ENCODE data around the gene BID. TPM values are rescaled to one million over a fixed set of nuclear protein-coding genes. Genes with fewer than 3 reads are reported as not detected.

BID gene
- 56.2 and 58.6 TPM in 2 replicates for total RNA-seq (2014; rRNA removed; shearing (Covaris generic))

GRCh38 chr22:17774206-17774925 lies at the start of gene BID:
Gene BID, minus strand, starts transcription at chr22:17774469. Its CDS starts 24,353 bp downstream, at chr22:17750116.
- no peak for DNase-seq (ENCODE audit: low spot score)

- DNase-seq (ENCODE audit: low spot score) = no peak
Observed at GRCh38 chr22:17823964-17824363, 49.7 kb upstream of the BID start.

GRCh38 chr22:17823226-17823625 lies 49.0 kb upstream of the BID start:
- no peak for DNase-seq (ENCODE audit: low spot score)

- DNase-seq (ENCODE audit: low spot score) = no peak
Observed at GRCh38 chr22:17822087-17822486, 47.8 kb upstream of the BID start.

- no peak for DNase-seq (ENCODE audit: low spot score)
Observed at GRCh38 chr22:17820879-17821439, 46.7 kb upstream of the BID start.

GRCh38 chr22:17818649-17819048 lies 44.4 kb upstream of the BID start:
- DNase-seq (ENCODE audit: low spot score) = no peak

GRCh38 chr22:17818180-17818579 lies 43.9 kb upstream of the BID start:
- no peak for DNase-seq (ENCODE audit: low spot score)

- no peak for DNase-seq (ENCODE audit: low spot score)
Observed at GRCh38 chr22:17817511-17818065, 43.3 kb upstream of the BID start.

GRCh38 chr22:17817079-17817478 lies 42.8 kb upstream of the BID start:
- DNase-seq (ENCODE audit: low spot score) = no peak

- no peak for DNase-seq (ENCODE audit: low spot score)
Observed at GRCh38 chr22:17816649-17817048, 42.4 kb upstream of the BID start.

- no peak for DNase-seq (ENCODE audit: low spot score)
Observed at GRCh38 chr22:17815703-17816254, 41.5 kb upstream of the BID start.

- DNase-seq (ENCODE audit: low spot score) = no peak
Observed at GRCh38 chr22:17814830-17815229, 40.6 kb upstream of the BID start.

- DNase-seq (ENCODE audit: low spot score) = no peak
Observed at GRCh38 chr22:17814084-17814483, 39.8 kb upstream of the BID start.

- DNase-seq (ENCODE audit: low spot score) = no peak
Observed at GRCh38 chr22:17811119-17811518, 36.9 kb upstream of the BID start.

GRCh38 chr22:17810570-17811116 lies 36.4 kb upstream of the BID start:
- DNase-seq (ENCODE audit: low spot score) = no peak

GRCh38 chr22:17808693-17809403 lies 34.6 kb upstream of the BID start:
- DNase-seq (ENCODE audit: low spot score) = no peak

GRCh38 chr22:17807578-17808410 lies 33.5 kb upstream of the BID start:
- no peak for DNase-seq (ENCODE audit: low spot score)

- DNase-seq (ENCODE audit: low spot score) = no peak
Observed at GRCh38 chr22:17807086-17807485, 32.8 kb upstream of the BID start.

GRCh38 chr22:17806437-17806836 lies 32.2 kb upstream of the BID start:
- DNase-seq (ENCODE audit: low spot score) = no peak

GRCh38 chr22:17804331-17805080 lies 30.2 kb upstream of the BID start:
- DNase-seq (ENCODE audit: low spot score) = no peak

Data from H4 (cell line).